CD4-positive, alpha-beta T cell treated with Interferon gamma for 1 hour (primary cell): ENCODE data around the gene PTPRH.
A peak's percentile ranks its signal among the peaks of the same experiment; 100 is the strongest.
"Not testable (repeated sequence)": the region's sequence is repeated elsewhere in the genome, so short reads cannot be mapped to it uniquely, and the experiment has no call there.

Experiments
- DNase-seq: peaks from one replicate; pipeline ENCODE4 v3.0.0-alpha.2; 2020

PTPRH gene

GRCh38 chr19:55156202-55157063 is 52.9 kb downstream of the PTPRH start:
- peak; percentile 21 for DNase-seq

DNA sequence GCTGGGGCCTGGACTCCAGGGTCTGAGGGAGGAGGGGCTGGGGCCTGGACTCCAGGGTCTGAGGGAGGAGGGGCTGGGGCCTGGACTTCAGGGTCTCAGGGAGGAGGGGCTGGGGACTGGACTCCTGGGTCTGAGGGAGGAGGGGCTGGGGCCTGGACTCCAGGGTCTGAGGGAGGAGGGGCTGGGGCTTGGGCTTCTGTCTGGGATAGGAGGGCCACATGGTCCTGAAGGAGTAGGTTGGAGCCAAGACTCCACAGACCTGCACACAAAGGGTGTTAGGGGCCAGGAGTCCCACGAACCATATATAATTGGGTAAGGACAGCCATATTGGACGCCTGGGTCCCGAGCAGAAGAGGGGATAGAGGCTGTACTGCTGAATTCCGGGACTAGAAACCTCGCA is 53.5 kb downstream of the PTPRH start:
- not testable (repeated sequence) for DNase-seq

DNA sequence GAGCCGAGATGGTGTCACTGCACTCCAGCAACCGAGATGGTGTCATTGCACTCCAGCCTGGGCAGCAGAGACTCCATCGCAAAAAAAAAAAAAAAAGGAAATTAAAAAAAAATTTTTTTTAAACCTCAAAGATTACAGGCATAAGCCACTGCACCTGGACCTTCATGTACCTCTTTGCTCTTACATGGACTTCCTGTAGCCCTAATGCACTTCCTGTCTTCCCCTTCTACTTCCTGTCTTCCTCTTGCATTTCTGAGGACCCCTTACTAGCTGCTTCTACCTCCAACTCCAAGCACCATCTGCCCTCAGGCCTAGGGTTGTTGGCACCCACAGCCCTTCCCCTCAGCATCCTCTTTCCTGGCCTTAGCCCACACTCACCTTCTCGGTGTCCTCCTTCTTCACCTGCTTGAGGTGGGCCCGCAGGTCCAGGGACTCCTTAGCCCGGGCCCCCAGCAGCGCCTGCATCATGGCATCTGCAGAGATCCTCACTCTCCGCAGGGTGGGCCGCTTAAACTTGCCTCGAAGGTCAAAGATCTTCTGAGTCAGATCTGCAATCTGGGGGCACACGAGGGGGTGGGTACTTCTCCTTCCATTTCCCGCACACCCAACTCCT is 55.5 kb downstream of the PTPRH start:
- DNase-seq: no peak

DNA sequence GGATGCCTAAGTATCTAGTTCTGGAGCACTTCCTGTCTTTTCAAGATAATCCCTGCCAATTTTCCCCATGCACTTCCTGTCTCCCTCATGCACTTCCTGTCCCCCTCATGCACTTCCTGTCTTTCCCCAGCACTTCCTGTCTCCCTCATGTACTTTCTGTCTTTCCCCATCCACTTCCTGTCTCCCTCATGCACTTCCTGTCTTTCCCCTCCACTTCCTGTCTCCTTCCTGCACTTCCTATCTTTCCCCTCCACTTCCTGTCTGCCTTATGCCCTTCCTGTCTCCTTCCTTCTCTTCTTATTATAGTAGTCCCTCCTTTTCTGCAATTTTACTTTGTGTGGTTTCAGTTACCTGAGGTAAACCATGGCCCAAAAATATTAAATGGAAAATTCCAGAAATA is 57.3 kb downstream of the PTPRH start:
- no peak for DNase-seq

- DNase-seq: no peak
These were observed 60.0 kb downstream of the PTPRH start, which contains the start of gene TNNT1 for GRCh38 chr19:55149078-55150003. TSS of gene TNNT1 (minus strand) at chr19:55149206. CDS start at chr19:55147157, 2,049 bp downstream.

- DNase-seq: no peak
These were observed 61.6 kb downstream of the PTPRH start for GRCh38 chr19:55147545-55148251.

DNA sequence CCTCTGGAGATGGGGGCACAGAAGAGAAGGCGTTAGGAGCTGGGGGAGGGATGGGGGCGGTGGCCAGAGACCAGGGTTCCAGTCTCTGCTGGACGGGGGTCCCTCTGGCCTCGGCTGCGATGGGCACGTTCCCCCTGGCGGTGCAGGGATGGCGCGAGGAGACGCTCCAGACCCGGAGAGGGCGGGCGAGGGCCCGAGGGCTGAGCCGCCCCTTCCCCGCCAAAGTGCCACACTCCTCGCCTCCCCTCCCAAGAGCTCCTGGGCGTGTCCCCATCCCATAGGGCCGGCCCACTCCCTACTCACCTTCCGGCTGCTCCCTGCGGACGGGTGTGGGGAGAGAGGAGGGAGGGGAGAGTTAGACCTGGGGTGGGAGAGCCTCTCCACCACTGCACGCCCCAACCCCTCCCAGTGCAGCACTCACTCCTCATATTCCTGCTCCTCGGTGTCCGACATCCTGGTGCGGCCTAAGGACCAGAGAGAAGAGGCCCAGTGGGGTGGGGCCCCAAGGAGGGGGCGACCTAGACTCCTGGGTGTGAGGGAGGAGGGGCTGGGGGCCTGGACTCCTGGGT is 62.5 kb downstream of the PTPRH start:
- no peak for DNase-seq

- no peak for DNase-seq
These were observed 63.1 kb downstream of the PTPRH start for GRCh38 chr19:55146078-55146704.

DNA sequence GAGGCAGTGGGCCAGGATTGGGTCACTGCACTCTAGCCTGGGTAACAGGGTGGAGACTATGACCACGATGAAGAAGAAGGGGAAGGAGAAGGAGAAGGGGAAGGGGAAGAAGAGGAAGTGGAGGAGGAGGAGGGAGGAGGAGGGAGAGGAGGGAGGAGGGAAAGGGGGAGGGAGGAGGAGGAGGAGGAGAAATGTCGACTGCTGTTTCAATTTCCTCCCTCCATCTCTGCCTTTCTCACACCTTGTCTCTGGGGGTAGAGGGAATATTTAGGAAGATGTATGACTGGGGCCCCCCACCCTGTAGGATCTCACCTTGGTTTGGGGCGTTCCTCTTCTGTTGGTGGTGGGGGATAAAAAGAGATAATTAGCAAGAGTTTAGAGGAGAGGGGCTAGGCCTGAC is 64.1 kb downstream of the PTPRH start:
- DNase-seq: no peak

GRCh38 chr19:55141696-55142095 is 67.6 kb downstream of the PTPRH start:
- no peak for DNase-seq

GRCh38 chr19:55137915-55138314 is 71.4 kb downstream of the PTPRH start:
- DNase-seq: no peak

DNA sequence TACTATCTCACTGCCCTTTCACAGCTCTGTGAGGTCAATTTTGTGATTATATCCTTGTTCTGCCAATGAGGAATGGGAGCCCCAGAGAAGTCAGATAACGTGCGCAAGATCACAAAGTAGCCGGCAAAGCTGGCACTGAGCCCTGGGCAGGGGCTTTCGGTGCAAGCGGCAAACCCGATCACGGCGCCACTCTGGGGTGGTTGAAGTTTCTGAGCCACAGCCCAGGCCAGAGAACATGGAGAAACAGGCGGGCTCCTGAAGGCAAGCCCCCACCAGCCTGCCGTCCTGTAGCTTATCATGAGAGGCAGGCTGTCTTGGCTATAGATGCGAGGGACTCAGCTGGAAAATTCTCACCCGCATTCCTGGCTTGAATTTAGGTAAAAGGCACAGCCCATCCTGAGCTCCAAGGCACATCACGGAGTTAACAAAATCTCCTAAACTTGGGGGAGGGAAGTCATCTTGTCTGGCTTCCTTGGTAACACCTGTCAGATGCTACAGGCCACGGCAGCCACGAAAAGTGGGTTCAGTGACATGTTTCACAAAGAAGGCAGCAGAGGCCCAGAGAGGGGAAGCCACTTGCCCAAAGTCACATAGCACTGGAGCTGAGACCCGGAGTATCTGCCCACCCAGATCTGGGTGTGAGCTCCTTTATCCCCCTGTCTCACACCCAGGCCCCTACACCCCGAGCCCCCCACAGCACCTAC is 72.8 kb downstream of the PTPRH start:
- DNase-seq: no peak

DNA sequence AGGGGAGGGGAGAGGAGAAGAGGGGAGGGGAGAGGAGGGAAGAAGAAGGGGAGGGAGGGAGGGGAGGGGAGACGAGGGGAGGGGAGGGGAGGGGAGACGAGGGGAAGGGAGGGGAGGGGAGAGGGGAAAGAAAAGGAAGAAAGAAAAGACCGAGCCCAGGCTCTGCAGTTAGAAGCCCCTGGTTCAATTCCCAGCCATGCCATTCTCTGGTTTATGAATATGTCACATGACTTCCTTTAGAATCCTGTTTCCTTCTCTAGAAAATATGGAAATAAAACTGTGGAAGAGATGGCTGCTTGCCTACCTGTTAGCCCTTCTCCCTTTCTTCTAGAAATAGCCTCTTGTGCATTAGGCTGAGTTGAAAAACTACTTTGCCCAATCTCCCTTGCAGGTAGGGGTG is 74.6 kb downstream of the PTPRH start:
- DNase-seq: no peak

DNA sequence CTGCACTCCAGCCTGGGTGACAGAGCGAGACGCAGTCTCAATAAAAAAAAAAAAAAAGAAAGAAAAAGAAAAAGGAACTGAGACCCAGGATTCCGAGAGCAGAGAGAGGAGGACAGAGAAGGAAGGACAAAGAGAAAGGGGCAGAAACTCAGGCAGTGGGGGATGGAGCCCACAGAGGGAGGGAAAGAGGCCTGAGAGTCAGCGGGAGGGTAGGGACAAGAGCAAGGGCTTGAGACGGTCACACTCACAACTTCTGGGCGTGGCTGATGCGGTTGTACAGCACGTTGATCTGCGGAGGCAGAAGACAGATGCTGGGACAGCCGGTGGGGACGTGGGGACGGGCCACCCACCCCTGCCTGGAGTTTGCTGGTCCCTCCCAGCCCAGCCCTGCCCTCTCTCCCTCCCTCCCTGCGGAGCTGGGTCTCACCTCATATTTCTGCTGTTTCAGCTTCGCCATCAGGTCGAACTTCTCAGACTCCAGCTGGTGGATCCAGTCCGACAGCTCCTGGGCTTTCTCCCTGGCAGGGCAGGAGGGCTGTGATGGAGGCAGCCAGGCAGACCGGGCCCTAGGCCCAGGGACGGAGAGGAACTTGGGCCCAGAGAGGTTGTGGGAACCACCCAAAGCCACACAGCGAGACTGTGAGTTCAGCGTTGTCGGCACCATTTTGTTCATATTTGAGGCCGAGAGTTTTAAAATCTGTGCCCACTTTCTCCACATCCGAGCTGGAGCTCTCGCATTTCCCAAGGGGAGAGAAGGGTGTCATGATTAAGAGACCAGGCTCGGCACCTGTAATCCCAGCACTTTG is 75.5 kb downstream of the PTPRH start:
- DNase-seq: no peak

- DNase-seq: no peak
These were observed 76.7 kb downstream of the PTPRH start for GRCh38 chr19:55132453-55133129.

DNA sequence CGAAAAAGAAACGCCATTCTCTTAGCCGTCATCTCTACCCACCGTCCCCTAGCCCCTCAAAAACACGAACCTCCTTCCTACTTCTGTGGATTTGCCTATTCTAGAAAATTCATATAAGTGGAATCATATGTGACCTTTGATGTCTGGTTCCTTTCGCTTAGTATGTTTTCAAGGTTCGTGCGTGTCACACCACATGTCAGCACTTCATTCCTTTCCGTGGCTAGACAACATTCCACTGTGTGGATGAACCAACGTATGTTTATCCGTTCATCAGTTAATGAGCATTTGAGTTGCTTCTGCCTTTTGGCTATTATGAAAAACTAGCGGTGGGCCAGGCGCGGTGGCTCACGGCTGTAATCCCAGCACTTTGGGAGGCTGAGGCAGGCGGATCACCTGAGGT is 77.9 kb downstream of the PTPRH start:
- DNase-seq: no peak
